Bone marrow (tissue), 2 donors: ENCODE measurements around the gene FAM83C.
A peak's percentile ranks its signal among the peaks of the same experiment; 100 is the strongest.

Experiments used
- DNase-seq, 2 donors: peaks; one replicate each; lab custom pipeline; 2025; lab: John Stamatoyannopoulos, UW

FAM83C gene

GRCh38 chr20:35298264-35298663 is 6.0 kb upstream of the FAM83C start:
- no peak for DNase-seq

DNA sequence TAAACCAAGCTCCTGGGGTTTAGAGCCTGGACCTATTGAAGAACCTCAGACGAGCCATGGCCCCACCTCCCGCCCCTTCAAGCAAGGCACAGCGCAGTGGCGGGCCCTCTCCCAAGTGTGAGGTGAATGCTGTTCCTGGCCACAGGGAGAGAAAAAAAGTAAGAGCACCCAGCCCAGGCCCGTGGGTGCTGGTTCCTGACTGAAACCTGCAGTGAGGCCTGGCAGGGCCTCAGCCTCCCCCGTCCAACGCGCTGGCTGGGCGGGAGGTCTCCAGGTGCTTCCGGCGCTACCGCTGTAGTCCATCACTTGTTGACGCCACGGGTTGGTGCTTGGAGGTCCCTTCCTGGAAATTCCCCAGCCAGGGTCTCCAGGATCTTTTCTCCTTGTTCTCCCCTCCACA is 5.5 kb upstream of the FAM83C start:
- no peak for DNase-seq

- no peak for DNase-seq
These were observed 4.9 kb upstream of the FAM83C start for GRCh38 chr20:35297155-35297554.

DNA sequence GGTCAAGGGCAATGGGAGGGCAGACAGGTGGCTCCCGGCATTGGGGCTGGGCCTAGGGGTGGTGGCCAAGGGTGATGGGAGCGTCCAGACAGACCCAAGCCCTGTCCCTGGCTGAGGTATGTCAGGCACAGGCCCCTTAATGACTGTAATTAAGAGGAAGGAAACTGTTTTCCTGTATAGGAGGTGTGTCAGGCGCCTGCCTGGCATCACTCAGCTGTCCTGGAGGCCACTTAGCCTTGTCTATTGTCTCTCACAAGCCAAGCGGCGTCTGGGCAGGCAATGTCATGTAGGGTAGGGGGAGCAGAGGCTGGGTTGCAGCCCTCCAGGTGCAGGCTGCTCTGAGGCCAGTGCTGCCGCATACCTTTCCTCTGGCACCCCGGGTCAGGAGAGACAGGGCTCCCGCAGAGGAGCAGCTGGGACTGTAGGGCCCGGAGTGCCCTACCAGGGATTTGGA is 3.9 kb upstream of the FAM83C start:
- DNase-seq: no peak

GRCh38 chr20:35295674-35296073 is 3.4 kb upstream of the FAM83C start:
- no peak for DNase-seq

DNA sequence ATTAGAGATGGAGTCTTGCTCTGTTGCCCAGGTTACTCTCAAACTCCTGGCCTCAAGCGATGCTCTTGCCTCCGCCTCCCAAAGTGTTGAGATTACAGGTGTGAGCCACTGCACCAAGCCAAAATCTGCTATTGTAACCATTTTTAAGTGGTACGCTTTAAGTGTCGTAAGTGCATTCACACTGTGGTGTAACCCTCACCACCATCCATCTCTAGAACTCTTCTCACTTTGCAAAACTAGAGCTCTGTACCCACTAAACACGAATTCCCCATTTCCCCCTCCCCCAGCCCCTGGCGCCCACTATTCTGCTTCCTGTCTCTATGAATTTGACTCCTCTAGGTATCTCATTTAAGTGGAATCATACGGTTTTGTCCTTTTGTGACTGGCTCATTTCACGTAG is 2.8 kb upstream of the FAM83C start:
- DNase-seq: no peak

DNA sequence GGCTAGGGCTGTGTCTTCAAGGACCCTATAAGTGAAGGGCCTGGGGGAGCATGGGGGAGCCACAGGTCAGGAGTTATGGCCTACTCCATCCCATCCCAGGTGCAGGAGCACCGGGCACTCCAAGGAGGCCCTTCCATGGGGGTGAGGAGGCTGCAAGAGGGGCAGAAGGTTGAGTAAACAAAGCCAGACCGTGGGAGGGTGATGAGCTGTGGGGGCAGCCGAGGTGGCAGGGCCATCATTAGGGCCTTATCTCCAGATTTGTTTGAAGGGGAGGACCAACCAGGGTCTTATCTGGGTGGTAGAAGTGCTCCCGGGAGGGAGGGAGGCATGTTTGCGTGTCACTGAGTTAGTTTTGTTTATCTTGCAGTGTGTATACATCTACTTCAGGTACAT is 2.1 kb upstream of the FAM83C start:
- no peak for DNase-seq

DNA sequence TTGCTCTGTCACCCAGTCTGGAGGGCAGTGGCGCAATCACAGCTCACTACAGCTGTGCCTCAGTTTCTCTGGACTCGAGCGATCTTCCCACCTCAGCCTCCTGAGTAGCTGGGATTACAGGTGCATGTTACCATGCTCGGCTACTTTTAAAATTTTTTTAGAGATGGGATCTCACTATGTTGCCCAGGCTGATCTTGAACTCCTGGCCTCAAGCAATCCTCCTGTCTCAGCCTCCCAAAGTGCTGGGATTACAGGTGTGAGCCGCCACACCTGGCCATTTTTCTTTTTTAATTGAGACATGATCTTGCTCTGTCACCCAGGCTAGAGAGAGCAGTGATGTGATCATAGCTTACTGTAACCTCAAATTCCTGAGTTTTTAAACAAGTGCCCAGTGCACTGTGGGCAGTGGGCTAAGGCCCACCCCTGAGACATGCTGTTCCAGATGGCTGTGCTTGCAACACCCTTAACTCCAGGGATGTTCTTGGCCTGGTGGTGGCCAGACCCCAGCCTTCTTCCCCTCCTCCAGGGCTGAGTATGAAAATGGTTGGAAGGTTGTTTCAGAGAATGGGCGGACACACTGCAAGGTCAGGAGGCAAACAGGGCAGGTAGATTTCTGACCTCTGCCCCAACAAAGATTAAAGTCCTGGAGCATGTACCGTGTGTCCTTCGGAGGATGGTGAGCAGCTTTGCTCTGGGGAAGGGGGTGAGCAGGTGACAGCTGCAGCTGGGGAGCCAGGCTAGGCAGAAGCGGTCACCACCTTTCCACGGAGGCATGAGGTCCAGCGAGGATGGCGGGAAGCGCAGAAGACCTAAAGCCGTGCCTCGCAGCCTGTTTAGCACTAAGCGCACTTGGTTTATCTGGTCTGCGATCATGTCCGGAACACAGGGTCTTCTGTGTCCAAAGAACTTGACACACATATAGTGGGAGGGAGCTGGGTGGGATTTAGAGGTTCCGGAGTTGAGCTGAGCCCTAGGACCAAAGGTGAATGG is 1.4 kb upstream of the FAM83C start:
- DNase-seq: no peak

DNA sequence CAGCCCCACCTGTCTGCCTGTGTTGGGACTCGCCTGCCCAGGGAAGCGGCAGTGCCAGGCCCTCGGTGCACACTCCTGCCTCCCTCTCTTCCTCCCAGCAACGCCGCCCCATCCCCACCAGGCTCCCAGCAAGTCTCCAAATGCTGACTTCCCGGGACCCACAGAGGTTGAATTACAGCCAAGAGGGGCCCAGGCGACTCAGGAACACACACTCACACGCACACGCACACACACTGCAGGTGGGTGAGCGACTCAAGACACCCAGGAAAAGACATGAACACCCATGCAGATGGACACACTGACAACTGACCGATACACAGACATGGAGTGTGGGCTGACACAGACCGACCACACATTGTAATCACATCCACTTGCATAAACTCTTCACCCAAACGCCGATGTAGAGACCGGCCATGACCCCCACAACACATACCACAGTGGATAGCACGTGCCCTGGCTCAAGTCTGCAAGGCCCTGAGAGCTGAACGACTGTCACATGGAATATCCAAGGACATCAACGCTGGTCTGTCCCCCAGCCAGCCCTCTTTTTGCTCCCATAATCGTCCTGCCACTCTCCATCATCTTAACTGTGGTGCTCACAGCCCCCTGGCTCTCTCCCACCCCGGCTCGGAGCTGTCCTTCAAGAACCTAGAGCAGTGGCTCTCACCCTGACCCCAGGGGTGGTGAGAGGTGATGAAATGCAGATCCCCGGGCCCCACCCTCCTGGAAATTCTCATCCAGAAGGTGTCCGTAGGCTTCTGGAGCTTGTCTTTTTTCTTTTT is 470 bp upstream of the FAM83C start:
- DNase-seq: no peak

DNA sequence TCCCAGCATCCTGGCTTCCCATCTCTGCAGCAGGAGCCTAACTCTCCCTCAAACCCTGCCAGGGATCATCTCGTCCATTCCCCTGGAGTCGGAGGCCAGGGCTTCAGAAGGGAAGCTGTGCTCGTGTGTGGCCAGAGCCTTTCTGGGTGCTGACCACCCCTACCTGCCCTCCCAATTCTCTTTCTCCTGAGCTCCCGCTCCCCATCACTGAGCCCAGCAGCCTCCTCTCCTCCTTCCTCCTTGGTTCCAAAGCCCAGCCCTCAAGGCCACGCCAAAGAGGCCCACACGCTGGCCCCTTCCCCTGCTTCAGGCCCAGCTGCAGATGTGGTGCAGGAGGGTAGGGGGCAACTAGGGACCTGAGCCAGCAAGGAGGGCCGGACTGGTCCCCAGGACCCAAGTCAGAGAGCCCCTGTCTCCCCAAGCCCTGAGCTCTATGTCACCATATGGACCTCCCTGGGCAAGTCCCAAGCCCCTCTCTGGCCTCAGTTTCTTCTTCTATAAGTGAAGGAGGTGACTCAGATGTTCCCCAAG is 1.3 kb downstream of the FAM83C start:
- no peak for DNase-seq

DNA sequence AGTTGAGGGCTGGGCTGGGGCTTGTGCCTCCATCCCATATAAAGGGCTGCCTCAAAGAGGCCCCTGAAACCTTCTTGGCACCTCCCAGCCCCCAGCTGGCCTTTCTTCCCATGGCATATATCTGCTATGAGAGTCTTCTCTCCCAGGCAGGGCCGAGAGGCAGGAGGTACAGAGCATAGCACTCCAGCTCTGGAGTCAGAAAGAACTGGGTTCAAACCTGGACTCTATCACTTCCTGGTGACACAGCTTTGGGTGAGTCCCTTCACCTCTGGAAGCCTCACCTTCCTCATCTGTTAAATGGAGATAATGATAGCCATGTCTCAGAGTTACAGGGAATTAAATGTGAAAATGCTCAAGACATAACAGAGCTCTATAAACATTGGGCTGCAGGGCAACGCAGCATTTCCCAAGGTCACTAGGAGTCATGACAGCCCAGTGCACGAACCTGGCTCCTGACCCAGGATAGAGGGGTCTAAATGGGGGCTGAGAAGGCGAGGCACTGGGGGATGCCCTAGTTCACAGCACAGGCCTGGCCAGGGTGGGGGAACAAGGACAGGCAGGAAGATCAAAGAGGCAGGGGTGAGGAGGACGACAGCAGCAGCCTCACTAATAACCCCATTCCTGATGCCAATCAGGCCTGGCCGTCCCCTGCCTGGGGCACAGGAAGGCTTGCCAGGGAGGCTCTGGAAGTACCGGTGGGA is 1.9 kb downstream of the FAM83C start:
- DNase-seq: no peak

DNA sequence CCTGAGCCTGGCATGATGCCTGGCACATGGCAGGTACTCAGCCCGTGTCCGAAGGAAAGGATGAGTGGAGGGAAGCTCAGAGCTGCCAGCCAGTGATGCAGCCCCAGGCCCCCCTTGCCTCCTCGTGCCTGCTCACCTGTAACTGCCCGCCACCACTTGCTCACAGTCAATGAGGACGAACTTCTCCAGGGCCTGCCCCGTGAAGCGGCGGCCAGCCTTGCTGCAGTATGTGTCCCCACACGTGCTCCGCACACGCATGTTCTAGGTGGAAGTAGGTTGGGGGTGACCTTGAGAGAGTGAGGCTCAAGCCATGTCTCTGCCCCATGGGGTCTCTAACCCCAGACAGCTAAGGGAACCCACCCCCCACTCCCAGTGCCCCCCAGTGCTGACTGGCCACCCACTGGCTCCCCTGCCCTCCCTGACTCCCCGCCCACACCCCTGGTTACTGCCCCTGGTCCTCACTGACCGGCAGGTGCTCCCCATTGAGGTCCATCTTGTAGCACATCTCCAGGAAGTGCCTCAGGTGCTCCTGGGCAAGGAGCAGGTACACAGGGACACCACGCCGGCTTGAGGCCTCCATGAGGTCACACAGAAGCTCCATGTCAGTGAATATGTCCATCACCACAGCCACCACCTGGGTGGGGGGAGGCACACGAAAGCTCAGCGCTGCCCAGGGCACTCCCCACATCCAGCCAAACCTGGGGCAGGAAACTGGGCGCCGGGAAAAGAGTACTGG is 3.7 kb downstream of the FAM83C start:
- DNase-seq: no peak

DNA sequence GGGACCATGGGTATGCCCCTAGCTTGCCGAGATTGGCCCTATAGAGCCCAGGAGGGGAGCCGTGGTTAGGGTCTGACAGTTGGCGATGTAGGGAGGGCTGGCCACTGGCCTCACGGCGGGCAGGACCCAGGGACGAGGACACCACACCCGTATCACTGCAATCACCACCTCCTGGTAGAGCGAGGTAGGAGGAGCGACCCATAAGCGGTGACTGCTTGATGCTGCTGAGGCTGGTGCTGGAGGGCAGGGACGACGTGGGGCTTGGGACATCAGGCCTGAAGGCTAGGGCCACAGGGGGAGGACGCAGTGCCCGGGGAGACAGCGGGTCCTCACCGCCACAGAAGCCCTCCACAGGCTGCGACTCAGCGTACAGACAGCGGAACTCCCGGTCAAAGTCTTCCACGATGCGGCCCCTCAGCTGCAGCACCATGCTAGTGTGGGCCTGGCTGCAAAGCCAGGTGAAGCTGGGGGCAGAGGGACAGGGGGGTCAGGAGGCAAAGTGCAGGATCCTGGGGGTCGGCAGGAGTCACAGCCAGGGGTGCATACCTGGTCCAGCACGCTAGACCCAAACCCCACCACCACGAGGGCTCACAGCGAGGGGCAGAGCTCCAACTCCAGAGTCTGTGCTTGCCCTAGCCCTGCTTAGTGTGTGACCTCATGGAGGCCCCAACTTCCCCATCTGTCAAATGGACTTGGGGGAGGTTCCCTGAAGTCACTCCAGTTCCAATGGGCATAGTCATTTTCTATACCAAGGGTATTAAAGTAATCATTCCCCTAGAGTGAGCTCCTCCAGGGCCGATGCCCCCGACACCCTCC is 4.5 kb downstream of the FAM83C start:
- DNase-seq: no peak

- DNase-seq: no peak
These were observed 5.2 kb downstream of the FAM83C start for GRCh38 chr20:35286899-35287508.

- no peak for DNase-seq
These were observed 5.9 kb downstream of the FAM83C start for GRCh38 chr20:35286077-35286898.

DNA sequence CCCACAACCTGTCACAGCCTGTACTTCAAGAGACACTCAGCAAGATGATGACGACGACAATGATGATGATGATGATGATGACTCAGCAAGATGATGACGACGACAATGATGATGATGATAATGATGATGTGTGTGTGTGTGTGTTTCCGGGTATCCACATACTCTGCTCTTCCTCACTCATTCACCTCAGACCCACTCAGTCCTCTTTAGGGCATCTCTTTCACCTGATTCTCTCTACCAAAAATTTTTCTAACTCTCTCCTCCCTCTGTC is 6.5 kb downstream of the FAM83C start:
- DNase-seq: no peak

GRCh38 chr20:35284992-35285805 is 7.0 kb downstream of the FAM83C start:
- DNase-seq: no peak

GRCh38 chr20:35284267-35284991 is 7.8 kb downstream of the FAM83C start, which contains the start of gene EIF6:
Gene EIF6, minus strand, starts transcription at chr20:35284772. Its CDS starts 285 bp downstream, at chr20:35284487.
- peak; percentile 32 to 45 for DNase-seq
